ENCODE data around the gene SLC44A5.

The SLC44A5 gene

DNA sequence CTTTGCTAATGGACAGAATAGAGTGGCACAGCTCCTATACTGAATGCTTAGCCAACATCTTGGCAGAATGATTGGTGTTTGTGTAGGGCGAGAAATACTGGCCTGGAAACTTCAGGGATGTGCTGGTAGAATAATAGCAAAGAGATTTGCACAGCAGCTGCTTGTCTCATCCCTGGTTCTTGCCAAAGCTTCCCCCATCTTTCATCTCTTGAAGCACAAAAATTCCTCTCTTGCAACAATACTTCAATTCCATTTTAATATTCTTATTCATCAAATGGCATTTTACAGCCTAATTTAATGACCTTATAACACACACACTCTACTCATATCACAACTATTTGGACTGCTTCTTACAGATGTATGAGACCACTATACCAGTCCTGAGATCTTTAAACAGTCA, 439.0 kb downstream of the SLC44A5 start:
- no peak for DNase-seq

DNA sequence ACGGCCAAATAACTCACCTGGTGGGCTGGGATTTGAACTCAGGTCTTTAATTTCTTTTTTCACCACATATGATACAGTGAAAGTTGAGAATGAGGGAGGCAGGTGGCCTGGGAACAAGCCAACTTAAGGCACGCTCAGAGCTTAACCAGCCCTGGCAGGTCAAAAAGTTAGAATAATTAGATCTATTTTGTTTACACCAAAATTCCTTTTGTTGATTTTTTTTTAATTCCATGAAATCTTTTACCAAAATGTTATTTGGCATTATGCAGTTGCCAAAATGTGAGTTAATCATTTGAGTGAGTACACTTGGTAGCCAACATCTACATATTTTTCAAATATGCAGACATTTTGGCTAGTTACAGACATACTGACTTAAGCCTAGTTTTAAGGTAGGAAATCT, 439.9 kb downstream of the SLC44A5 start:
- no peak for DNase-seq

DNA sequence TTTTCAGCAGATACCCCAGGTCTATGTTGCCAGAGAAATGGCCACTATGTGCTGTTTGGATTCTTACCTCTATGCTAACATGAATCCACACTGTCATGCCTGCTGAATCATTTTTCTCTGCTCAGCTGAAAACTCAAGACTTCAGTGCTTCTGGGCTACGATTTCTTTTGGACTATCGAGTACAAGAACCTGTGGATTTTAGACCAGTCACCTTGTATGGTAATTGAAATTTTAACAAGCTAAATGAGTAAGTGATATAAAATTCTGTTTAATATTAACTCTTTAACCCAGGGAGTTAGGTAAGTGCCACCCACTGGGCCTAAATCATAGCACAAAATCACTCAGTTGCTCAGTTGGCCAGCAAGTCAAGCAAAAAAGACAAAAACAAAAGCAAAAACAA, 440.9 kb downstream of the SLC44A5 start:
- DNase-seq, result no peak

DNA sequence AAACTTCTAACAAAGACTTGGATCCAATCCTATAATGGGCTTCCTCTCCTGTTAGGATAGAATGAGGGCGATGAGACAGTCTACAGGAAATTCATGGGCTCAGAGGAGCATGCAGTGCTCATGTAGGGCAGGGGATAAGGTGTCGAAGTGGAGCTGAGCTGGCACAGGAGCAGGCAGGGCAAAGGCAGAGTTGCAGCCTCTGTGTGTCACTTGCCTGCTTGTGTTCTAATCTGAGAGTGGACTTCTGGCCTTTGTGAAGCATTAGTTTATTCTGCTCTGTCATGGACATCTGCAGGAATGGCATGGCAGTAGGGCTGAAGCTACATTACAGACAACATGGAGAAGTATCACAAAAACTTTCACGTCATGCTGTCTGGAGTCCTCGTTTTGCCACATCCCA, 444.1 kb downstream of the SLC44A5 start:
- no peak for DNase-seq

DNA sequence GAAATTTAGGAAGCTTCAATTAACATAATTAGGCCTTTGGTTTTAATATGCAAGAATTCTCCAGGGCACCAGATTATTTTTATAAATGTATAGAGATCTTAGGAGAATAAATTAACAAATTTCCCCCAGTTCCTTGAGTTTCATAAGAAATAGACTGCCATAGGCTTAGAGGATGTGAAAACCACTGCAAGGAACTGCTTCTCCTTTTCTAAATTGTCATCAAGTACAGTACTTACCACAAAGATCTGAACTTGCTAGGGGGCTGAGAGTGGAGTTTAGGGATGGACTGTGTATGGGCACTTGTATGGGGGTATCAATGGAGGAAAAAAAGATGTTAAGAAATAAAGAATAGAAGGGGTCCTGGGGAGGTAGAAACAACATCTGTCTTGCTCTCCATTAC, 445.6 kb downstream of the SLC44A5 start:
- DNase-seq, result no peak

DNA sequence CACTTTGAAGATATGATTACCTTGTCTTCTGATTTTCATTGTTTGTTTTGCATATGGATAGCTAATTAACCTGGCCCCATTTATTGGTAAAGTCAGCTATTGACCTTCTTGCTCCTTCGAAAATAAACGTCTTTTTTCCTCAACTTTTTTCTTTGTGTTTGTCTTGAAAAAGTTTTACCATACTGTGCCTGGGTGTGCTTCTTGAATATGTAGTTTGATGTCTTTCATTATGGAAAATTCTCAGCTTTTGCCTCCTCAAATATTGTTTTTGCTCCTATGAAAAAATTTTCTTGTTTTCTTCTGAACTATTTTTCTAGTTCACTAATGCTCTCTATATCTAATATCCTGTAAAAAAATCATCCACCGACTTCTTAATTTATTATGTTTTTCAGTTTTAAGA, 451.8 kb downstream of the SLC44A5 start:
- no peak for DNase-seq

Measured in effector CD8-positive, alpha-beta T cell (primary cell).